ENCODE measurements around the gene MINDY4.

GRCh38 chr7:30731581-30731980, 39.6 kb upstream of the MINDY4 start:
- no peak for TF ChIP-seq POLR2A (IDR thresholded peaks at IDR 0.05; ENCODE audit: low read depth, low read length)
- no peak for TF ChIP-seq POLR2AphosphoS5 (IDR thresholded peaks at IDR 0.05; ENCODE audit: low read depth, low read length)
- no peak for TF ChIP-seq TAF1 (IDR thresholded peaks at IDR 0.05; ENCODE audit: low read depth, low read length)
- TF ChIP-seq PAX5 (IDR thresholded peaks at IDR 0.05; ENCODE audit: insufficient read depth, low read length, severe bottlenecking): no peak
- no peak for TF ChIP-seq POU2F2 (IDR thresholded peaks at IDR 0.05; ENCODE audit: low read depth, low read length)

Measured in GM12891 (cell line).